Stimulated activated CD4-positive, alpha-beta T cell treated with anti-CD3 and anti-CD28 coated beads, TNF-alpha, amount 100 ng/mL, for 48 hours (primary cell): Measurements from ENCODE around the gene MRPL34.

ENCODE experiments used
- DNase-seq, 3 donors: peaks; one replicate each; pipeline ENCODE4 v3.0.0-alpha.2; 2020; ENCODE audit warnings: low read depth in 3 of 3

MRPL34 gene

GRCh38 chr19:17328517-17329365, 23.1 kb downstream of the MRPL34 start:
- DNase-seq = no peak

GRCh38 chr19:17329366-17330261, 23.9 kb downstream of the MRPL34 start:
- no peak for DNase-seq

DNA sequence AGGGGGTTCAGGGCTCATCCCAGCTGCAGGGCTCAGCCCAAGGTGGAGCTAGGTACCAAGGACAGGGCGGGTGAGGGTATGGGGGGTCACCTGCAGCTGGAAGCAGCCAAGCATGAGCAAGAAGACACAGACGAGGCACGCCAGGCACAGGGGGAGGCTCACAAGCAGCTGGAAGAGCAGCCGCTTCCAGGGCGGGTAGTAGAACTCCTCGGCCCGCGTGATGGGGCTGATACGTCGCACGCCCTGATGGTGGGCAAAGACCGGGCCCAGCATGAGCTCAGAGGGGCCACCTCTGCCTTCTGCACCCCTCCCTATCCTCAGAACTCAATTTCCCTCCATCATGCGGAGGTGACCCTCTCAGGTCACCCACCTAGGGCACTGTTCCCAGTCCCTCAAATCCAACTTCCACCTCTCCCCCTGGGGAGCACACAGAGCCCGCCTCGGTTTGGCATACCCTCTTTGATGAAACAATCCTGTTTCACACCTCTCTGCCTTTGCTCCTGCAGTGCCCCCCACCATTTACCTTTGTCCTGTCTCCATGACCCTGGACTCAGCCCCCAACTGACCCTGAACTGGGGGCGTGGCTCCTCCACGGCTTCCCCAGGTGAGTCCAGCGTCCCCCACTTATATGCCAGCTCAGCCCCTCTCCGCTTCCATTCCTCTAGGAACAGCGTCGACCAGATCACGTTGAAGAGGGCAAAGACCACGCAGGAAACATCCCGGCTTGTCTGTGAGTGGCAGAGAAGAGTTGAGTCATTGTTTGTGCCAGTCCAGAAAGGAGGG, 24.8 kb downstream of the MRPL34 start:
- DNase-seq = no peak

GRCh38 chr19:17331045-17331558, 25.4 kb downstream of the MRPL34 start:
- DNase-seq = no peak

GRCh38 chr19:17332360-17332676, 26.6 kb downstream of the MRPL34 start:
- DNase-seq = no peak

GRCh38 chr19:17332677-17333581, 27.3 kb downstream of the MRPL34 start:
- DNase-seq = peak in 1 of 3 donors; percentile 63

DNA sequence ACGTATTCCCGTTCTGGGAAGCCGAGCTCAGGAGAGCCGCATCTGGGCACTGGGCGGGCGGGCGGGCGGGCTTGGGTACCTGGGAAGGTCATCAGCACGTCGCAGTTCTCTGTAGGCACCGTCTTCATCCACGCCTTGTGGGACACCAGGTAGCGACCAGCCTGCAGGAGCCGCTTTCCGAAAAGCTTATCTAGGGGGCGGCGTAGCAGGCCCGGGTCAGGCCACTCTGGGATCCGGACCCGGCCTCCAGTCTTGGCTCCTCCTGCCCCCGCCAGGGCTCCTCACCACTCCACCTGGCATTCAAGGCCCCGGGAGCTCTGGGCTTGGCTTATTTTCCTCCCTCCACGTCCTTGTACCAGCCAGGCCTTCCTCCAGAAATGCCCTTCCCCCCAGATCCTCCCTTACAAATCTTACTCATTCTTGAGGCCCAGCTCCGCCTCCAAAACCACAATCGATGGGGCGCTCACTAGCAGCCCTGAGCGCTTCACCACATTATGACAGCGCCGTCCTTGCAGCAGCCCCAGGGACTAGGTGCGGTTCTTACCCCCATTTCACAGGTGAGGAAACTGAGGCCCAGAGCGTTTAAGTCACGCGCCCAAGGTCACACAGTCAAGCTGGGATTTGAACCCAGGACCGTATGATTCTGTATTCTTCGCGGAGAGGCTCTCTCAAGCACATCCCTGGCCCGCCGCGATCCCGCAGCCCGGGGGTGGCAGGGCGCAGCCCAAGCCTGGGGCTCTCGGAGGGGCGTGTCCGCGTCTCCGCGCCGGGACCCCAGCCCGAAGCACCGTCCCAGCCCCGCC, 28.1 kb downstream of the MRPL34 start:
- peak in 2 of 3 donors; percentile 69 to 73 for DNase-seq

DNA sequence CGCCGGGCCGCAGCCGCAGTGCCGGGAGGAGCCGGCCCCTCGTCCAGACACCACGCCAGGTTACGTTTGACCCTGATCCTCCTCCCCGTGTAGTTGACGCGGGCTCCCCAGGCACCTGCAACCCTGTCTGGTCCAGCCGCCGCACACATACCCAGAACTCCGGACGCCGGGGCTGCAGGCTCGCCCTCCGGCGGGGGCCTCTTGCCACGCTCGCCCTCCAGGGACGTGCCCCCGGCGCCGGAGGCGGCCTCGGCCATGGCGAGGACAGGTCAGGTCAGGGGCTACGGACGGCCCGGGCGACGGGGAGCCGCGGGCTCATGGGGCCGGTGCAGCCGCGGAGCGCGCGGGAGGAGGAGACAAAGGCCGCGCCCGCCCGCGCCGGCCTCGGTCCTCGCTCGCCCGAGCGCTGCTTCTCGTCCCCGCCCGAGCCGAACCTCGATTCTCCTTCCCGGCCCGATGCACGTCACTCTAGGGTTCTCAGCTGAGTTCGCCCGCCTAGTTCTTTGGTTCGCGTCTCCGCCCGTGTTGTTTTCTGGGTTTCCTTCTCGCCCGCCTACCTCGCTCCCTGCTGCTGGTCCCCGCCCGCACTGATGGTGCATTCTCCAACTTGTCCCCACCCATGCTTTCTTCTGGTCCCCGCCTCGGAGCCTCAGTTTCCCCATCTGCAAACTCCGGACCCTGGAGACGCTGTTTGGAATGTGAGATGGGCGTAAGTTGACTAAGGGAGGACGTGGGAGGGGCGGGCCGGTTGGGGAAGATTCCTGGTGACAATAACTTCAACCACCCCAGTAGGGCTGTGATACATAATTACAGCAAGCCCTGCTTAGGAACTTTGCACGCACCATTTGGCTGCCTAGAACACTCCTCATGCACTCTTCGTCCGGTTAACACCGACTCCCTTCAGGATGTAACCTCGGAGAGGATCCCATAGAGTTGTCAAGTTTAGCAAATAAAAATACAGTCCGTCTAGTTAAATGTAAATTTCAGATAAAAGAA, 29.0 kb downstream of the MRPL34 start, which contains the start of gene ANO8:
TSS of gene ANO8 (minus strand) at position 442 of the 996 bp plus-strand sequence. CDS start at position 257, 185 bp downstream.
- DNase-seq = peak; percentile 92 to 95 (median 94)

- DNase-seq = no peak
These were observed 29.9 kb downstream of the MRPL34 start for GRCh38 chr19:17335575-17335974.

DNA sequence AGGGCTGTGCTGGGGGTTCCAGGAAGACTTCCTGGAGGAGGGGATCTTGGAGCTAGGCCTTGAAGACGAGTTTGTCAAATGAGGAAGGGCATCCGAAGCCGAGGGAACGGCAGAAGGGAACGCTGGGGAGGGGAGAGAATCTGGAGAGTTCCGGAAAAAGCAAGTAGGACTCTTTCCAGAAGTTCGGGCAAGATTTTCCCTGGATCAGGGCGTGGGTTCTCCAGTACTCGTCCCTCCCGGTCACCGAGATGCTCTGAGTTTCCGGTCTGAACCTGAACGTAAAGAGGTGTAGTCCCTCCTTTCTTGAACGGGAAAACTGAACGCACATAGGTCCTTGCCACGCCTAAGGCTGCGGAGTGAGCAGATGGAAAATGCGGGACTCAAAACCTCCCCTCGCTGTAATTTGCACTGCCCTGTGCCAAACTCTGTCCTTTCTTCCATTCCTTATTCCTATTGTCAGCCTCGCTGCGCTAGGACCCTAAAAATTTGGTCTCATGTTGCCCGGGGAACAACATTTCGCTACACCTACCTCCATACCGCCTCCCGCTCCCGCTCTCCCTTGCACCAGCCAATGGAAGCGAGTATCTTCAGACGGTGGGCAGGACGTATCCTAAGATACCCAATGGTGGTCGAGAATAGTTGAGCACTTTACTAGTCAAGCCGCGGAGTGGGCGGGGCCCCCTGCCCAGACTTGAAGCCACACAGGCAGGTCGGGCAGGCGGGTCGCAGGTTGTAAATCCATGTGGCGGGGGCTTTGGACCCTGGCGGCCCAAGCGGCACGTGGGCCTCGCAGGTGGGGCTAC, 31.4 kb downstream of the MRPL34 start, which contains the start of gene GTPBP3:
TSS of gene GTPBP3 (plus strand) at position 682 of the 803 bp plus-strand sequence. CDS start at position 741, 59 bp downstream.
- DNase-seq = peak; percentile 92 to 96 (median 95)

DNA sequence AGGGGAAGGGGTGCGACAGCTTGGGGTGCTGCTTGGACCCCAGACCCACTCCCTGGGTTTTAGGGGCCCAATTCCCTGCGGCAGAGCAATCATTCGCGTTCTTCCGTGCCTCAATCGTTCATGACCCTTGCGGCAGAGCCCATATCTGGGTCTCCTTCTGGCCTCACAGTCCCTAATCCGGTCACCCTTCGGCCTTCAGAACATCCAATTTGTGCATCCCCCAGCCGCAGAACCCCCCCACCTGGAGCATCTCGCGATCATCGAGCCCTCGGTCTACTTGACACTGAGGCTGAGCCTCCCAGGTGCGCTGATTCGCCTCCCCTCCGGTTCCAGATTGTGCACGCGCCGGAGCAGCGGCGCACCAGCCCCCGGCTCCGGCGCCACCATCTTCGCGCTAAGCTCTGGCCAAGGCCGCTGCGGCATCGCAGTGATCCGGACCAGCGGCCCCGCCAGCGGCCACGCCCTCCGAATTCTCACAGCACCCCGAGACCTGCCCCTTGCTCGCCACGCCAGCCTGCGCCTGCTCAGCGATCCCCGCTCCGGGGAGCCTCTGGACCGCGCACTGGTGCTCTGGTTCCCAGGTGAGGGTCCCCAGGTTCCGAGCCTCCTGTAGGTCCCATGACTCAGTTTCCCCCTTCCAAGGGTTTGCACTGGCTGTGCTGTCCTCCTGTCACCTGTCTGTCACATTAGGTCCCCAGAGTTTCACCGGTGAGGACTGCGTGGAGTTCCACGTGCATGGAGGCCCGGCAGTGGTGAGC, 32.2 kb downstream of the MRPL34 start:
- DNase-seq = no peak

DNA sequence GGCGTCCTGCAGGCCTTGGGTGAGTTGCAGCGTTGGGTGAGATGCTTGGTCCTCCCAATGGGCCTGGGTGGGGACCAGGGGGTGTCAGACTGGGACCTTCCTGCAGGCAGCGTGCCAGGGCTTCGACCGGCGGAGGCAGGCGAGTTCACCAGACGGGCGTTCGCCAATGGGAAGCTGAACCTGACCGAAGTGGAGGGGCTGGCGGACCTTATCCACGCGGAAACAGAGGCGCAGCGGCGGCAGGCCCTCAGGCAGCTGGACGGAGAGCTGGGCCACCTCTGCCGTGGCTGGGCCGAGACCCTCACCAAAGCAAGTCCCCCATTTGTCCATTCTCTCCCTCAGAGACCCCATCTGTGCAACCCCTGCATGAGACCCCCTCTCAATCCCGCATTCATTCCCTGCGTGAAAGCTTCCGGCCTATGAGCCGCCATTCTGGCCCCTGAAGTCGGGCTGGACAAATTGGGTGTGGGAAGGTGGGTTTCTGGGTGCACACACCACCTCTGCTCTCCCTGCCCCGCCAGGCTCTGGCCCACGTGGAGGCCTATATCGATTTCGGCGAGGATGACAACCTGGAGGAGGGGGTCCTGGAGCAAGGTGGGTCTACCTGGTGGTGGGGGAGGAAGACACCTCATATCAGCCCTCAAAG, 32.9 kb downstream of the MRPL34 start:
- DNase-seq = no peak

GRCh38 chr19:17339088-17339741, 33.5 kb downstream of the MRPL34 start:
- no peak for DNase-seq

DNA sequence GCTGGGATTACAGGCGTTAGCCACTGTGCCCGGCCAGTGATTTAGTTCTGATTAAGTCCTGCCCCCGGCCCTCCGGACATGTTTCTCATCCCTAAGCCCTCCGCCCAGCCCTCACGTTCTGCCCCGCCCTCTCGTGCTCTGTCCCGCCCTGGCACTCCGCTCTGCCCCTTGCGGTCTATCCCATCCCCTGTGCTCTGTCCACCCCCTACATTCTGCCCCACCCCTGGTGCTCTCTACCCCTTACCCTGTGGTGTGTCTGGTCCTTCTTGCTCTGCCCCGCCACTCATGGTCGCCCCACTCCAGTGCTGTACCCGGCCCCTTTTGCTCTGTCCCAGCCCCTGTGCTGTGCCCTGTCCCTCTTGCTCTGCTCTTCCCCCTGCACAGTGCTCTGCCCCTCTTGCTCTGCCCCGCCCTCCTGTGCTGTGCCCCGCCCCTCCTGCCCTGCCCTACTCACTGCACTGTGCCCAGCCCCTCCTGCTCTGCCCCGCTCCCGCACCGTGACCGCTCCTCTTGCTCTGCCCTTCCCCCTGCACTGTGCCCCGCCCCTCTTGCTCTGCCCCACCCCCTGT, 34.7 kb downstream of the MRPL34 start:
- DNase-seq = no peak

DNA sequence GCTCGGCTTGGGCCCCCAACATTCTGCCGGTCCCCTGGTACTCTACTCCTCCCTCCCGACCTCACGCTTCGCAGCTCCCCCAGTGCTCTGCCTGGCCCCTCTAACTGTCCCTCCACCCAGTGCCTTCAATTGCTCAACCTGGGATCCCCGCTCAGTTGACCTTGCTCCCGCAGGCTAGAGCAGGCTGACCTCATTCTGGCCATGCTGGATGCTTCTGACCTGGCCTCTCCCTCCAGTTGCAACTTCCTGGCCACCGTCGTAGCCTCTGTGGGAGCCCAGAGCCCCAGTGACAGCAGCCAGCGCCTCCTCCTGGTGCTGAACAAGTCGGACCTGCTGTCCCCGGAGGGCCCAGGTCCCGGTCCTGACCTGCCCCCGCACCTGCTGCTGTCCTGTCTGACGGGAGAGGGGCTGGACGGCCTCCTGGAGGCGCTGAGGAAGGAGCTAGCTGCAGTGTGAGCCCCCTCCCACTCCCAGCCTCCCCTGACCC, 35.2 kb downstream of the MRPL34 start:
- DNase-seq = no peak
